ACHN (cell line): ENCODE results near the gene POU4F2.
"Not testable (repeated sequence)": the region's sequence is repeated elsewhere in the genome, so short reads cannot be mapped to it uniquely, and the experiment has no call there.

ENCODE experiments used
- DNase-seq: peaks from one replicate; pipeline ENCODE4 v3.0.0-alpha.2; 2015
- in situ Hi-C: cut with HindIII; loops from 2 replicates; pipeline ENCODE4 v1.10.0; 2017; ENCODE audit warnings: low sequenced_read_pairs, low pct_ligation_motif_present, low pct_unique_long_range_greater_than_20kb

The POU4F2 gene

DNA sequence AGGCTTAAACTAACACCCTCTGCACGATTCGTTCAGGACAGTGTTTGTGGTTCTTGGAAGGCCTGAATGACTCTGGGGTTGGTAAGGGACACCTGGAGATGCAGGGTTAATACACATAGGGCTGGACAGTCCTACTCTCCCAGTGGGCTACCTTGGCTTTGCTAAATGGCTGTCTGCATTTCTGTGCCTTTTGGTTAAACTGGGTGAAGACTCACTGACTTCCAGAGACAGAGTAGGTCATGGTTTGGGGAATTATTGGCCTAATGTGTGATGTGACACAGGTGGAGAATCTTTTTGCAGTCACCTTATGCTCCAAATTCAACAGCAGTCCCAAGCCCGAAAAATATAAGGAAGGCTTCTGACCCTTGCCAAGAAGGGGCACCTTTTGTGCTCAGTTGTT, 10.5 kb downstream of the POU4F2 start:
- no peak for DNase-seq
- in situ Hi-C loops = no loop called here

DNA sequence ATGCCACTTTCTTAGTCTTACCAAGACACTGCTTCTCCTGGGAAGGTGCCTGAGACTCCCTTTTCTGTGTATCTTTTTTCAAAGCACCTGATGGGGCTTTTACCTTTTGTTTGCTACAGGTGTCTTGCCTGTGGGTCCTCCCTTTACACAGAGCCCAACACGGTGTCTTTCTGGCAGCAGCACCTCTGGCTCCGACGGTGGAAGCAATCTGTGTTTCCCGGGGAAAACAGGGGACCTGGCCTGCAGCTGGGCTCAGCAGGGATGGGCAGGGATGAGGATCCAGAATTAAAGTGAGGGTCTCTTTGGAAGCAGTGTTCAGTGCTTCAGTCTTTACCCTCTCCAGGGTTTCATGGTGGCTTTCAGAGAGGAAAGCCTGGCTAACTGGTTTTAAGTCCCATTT, 11.3 kb downstream of the POU4F2 start:
- DNase-seq = no peak
- in situ Hi-C loops = no loop called here

DNA sequence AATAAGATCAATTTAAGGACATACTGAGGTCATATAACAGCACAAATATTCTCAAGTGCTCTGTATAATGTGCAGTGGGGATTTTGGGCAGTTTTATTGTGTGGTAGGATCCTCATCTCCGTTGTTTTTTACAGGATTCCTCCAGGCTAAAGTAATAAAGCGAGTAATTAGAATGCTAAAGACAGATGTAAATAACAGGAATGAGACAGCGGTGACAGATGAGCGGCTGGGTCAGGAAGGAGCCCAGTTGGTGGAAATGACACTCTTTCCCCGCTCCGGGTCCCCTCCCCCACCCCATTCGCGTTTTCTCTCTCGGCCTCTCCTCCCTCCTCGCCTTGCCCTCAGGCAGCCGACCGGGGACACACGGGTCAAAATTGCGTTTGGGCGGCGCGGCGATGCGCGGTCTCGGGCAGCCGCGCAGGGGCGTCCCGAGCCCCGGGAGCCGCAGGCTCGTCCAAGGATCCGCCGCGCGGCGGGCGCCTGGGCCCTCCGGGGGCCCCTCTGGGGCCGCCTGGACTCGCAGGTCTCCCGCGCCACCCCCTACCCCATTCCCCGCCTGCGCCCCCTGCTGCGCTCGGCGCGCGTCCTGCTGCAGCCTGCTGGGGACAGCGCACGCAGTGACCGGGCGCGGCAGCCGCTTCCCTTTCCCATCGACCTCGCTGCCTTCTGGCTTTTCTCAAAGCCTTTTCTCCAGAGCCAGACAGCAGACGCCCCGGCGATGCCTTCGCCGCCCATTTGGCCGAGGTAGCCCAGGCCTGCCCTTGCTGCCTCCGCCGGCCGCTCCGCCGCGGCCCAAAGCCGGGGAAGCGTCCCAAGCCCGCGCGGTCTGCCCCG, 16.2 kb downstream of the POU4F2 start:
- in situ Hi-C loops = no loop called here
- no peak for DNase-seq

DNA sequence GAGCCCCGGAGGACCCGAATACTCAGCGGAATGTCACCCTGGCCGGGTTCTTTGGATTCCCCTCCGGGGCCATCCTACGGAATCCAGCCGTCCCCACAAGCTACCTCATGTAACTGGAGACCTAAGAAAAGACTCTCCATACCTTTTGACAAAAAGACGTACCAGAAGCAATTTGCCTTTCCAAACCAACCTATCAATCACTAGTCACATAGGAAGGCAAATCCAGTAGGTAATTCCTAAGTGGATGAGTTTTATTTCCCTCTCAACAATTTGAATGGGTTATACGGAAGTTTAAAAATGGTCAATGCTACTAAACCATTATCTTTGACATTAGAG, 16.8 kb downstream of the POU4F2 start:
- no peak for DNase-seq
- in situ Hi-C loops = no loop called here

DNA sequence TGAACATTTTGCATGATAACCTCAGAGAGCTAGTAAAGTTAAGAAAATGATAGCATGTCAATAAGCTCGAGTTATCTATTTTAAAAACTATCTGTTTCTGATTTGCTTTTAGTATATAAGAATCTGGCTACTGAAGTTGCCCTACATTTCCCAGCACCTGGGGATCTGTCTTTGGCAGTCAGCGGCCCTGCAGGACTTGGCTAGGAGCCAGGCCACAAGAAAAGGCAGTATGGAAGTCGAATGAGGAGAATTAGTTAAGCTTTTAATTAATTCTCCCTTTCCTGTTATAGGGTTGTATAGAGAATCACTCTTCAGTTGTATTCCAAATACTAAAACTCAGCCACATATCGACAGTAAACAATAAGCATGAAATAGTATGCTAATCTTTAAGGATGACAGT, 22.7 kb downstream of the POU4F2 start:
- in situ Hi-C loops = no loop called here
- no peak for DNase-seq

DNA sequence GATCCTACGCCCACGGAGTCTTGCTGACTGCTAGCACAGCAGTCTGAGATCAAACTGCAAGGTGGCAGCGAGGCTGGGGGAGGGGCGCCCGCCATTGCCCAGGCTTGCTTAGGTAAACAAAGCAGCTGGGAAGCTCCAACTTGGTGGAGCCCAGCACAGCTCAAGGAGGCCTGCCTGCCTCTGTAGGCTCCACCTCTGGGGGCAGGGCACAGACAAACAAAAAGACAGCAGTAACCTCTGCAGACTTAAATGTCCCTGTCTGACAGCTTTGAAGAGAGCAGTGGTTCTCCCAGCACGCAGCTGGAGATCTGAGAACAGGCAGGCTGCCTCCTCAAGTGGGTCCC, 25.2 kb downstream of the POU4F2 start:
- DNase-seq, in situ Hi-C loops: not testable (repeated sequence)

DNA sequence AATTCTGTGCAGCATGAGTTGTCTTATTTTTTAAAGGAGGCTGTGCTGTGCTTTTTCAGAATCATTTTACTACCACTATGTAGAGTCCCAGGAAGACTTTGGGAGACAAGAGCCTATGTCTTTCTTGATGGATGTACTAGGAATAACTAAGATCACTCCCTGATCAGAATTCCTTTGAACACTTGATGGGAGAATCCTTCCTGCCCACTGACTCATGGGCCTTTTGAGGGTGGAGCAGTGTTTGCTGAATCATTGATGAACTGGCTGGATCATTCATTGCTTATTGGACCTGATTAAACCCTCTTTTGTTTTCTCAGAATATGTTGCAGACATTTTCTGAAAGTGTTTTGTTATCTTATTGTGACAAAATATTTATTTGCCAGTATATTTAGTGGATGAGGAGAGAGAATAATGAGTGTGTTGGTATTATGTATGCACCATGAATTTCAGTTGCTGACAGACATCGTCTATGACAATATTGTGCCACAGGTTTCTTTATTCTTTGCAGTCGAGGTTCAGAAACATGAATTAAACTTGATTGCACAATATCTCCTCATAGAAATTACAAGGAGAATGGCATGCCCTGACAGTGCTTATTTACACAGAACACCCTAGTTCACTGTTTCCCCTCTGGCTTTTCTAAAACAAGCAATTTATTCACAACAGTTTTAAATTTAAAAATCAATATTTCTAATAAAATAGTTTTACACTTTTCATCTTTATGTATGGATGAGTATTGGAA, 36.3 kb downstream of the POU4F2 start:
- DNase-seq = no peak
- in situ Hi-C loops = no loop called here
